Posterior cingulate gyrus (tissue), 11 donors: Measurements from ENCODE around the gene RUFY1.
"Not testable (repeated sequence)": the region's sequence is repeated elsewhere in the genome, so short reads cannot be mapped to it uniquely, and the experiment has no call there.

Experiments used
- DNase-seq, 10 donors: peaks; one replicate each; pipeline versions ENCODE4 v3.0.0 to v3.0.0-alpha.2; 2020 to 2021; ENCODE audit warnings: mixed read lengths in 3 of 10
- intact Hi-C: fragments of 100-400 bp; cut with DNase I; formaldehyde crosslinking; loops from one replicate; pipeline ENCODE4 v1.15.1; 2023

RUFY1 gene

DNA sequence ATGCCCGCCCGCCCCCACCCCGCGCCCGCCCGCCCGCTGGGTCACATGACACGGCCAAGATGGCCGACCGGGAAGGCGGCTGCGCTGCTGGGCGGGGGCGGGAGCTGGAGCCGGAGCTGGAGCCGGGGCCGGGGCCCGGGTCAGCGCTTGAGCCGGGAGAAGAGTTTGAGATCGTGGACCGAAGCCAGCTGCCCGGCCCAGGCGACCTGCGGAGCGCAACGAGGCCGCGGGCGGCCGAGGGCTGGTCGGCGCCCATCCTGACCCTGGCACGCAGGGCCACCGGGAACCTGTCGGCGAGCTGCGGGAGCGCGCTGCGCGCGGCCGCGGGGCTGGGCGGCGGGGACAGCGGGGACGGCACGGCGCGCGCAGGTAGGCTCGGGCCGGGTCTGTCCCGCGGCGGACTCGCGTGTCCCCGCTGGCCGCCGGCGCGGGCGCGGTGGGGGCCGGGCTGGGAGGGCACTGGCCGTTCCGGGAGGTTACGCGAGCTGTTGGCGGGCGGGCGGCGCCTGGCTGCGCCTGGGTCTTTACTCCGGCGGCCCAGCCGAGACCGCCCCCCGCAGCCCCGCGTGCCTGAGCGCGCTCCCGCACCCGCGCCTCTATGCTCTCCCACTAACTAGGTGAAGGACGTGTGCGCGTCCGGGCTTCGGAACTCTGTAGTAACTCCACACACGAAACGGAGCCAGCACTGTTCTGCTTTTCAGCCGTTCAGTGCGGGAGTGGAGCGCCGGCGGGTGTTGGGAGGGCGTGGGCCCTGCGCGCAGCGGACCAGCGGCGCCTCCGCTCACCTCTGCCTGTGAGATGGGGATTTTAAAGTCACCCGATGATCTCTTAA, at the start of gene RUFY1:
Gene RUFY1, plus strand, starts transcription at position 44 of the 832 bp plus-strand sequence. Its CDS starts 16 bp downstream, at position 60.
- DNase-seq, result peak; percentile 62 to 97 (median 78)
- intact Hi-C loops, result loop anchor here (10.0 kb wide), 1 partner anchor 926 kb away; the partner anchor contains the start of gene CLK4

DNA sequence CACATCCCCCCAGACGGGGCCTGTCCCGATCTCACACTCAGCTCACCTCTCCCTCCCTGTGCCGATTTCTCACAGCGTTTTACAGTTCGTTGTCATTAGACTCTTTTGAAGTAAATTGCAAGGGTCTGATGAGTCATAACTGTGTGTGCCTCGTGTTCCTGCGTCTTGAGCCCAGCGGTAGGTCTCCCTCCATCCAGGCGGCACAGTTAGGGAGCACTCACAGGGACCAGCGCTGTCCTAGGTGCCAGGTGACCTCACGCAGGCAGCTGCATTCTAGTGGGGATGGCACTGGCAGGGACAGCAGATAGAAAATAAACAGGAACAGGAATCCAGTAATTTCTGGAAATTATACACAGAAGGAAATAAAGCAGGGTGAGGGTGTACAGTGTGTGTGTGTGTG, 48.4 kb upstream of the RUFY1 start:
- DNase-seq, result not testable (repeated sequence)

GRCh38 chr5:179502420-179502819, 47.9 kb upstream of the RUFY1 start:
- intact Hi-C loops, result not testable (repeated sequence)
- peak in 2 of 10 donors; percentile 9 to 41 for DNase-seq

More for the DNA sequence above, 48.4 kb upstream of the RUFY1 start:
- intact Hi-C loops, result not testable (repeated sequence)

DNA sequence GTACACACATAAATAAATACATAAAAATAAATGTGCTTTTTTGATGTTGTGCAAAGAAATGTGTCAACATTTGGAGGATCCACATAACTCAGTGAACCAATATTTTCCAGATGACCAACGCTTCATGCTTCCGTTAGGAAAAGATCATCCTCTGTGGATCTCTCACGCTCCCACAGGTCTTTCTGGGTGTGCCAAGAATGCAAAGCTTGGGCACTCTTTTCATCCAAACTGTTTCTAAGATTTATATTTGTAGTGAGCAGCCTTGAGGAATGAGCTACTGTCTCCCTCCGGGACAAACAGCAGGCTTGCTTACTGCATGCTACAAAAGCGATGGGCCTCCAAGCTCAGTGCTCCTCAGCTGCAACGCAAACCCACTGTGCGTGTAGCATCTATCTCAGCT, 46.2 kb upstream of the RUFY1 start:
- intact Hi-C loops, result no loop called here
- peak in 1 of 10 donors; percentile 10 for DNase-seq

GRCh38 chr5:179504600-179505396, 45.6 kb upstream of the RUFY1 start:
- peak in 1 of 10 donors; percentile 17 for DNase-seq
- intact Hi-C loops, result no loop called here

DNA sequence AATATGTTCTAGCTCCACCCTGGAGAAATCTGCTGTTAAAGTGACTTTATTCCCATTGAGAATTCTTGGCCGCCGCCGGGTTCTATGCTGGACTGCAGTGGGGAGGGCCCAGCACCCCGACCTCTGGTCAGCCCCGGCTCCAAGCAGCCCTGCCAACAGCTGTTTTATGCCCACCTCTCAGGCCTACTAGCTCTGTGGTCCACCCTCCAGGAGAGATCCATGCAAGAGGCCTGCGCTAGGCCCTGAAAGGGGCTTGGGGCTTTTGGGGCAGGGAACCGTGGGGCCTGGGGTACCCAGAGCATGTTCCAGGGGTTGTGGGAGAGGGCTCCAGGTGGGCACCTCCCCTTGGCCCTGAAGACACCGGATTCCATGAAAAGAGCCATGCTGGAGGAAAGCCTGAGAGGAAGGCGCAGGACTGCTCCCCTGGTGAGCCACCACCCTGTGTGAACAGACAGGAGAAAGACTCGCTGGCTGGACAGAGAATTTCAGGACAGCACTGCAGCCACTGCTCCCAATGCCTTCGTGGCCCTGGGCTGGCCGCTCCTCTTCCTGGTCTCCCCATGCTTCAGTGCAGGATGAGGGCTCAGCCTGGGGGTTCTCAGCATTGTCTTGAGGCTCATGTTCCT, 44.6 kb upstream of the RUFY1 start:
- peak in 1 of 10 donors; percentile 44 for DNase-seq
- intact Hi-C loops, result no loop called here

- intact Hi-C loops, result no loop called here
- no peak for DNase-seq
Observed at GRCh38 chr5:179509239-179509638, 41.1 kb upstream of the RUFY1 start.

DNA sequence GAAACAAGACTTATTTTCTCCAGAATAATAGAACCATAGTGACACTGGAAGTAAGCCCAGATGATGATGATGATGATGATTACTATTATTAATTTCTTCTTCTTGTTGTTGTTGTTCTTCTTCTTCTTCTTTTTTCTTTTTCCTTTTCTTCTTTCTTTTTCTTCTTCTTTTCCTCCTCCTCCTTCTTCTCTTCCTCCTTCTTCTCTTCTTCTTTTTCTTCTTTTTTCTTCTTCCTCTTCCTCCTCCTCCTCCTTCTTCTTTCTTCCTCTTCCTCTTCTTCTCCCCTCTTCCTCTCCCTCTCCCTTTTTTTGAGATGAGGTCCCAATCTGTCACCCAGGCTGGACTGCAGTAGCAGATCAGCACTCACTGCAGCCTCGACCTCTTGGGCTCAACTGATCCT, 40.5 kb upstream of the RUFY1 start:
- DNase-seq, result no peak
- intact Hi-C loops, result no loop called here

DNA sequence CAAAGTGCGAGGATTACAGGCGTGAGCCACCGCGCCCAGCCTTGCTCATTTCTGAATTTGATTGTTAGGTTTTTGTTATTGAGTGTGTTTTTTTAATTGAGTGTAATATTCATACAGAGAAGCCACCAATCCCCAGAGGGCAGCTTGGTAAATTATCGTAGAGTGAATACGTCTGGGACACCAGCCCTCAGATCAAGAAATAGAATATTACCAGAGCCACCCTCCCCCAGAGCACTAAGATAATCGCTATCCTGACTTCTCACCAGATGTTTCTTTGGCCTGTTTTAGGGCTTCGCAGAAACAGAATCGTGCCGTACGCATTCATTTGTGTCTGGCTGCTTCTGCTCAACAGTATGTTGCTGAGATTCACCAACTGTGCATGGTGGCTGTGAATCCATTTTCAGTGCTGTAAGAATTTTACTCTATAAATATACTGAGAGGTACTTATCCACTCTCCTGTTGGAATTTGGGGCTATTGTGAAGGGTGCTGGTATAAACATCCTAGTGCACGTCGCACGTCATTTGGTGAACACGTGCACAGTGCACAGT, 37.8 kb upstream of the RUFY1 start:
- no peak for DNase-seq
- intact Hi-C loops, result no loop called here

DNA sequence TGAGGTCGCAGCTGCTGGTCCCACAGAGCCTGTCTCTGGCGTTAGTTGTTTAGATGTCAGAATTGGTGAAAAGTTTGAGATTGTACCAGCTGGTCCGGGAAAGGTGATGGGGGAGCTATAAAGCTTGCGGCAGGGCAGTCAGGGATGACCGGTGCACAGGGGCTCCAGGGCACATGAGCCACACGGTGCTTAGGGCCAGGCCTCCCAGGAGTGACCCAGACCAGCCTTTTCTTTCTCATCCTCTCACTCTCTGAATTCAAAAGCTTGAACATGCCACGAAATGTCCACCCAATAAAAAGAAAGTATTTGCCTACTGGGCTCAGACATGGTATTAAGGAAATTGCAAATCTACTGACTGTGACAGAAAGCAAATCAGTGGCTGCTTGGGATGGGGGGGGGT, 34.9 kb upstream of the RUFY1 start:
- DNase-seq, intact Hi-C loops: not testable (repeated sequence)

- intact Hi-C loops, result no loop called here
- DNase-seq, result no peak
Observed at GRCh38 chr5:179516221-179516620, 34.1 kb upstream of the RUFY1 start.

- DNase-seq, intact Hi-C loops: not testable (repeated sequence)
Observed at GRCh38 chr5:179517746-179518145, 32.6 kb upstream of the RUFY1 start.

GRCh38 chr5:179518369-179518768, 32.0 kb upstream of the RUFY1 start:
- DNase-seq, intact Hi-C loops: not testable (repeated sequence)

- intact Hi-C loops, DNase-seq: not testable (repeated sequence)
Observed at GRCh38 chr5:179519416-179520070, 30.8 kb upstream of the RUFY1 start.

DNA sequence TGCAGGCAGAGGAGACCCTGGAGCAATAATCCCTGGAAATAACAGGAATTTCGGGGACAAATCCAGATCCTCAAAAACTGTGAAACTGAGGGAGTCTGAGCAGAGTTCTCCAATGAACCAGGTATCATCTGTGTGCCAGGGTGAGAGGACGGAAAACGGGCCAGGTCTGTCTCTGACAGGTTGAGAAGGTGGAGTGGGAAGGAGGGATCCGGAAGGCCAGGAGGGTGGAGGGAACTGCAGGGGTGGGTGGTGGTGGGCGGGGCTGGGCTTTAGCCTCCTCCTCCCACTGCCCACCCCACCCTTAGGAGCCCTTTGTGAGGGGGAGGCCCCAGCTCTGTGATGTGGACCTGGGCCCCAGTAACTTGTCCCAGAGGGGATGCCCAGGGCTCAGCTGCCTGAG, 28.2 kb upstream of the RUFY1 start:
- peak in 1 of 10 donors; percentile 16 for DNase-seq
- intact Hi-C loops, result not testable (repeated sequence)

DNA sequence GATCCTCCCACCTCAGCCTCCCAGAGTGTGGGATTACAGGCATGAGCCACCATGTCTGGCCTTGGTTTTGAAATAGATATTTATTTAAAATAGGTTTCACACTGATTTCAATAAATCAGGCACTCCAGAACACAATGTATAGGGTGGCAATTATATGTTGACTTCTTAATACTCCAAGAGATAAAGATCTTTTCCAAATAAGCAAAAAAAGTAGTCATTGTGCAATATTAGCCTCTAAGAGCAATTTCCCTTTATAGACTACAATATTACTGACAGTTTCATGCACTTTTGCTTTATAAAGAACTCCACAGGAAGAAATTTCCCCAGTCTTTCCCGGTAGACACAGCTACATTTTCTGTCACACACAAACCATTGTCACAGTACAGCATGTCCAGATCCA, 23.4 kb upstream of the RUFY1 start:
- no peak for DNase-seq
- intact Hi-C loops, result no loop called here

- intact Hi-C loops, result no loop called here
- peak in 6 of 10 donors; percentile 22 to 90 (median 64) for DNase-seq
Observed at GRCh38 chr5:179530069-179530998, 20.0 kb upstream of the RUFY1 start.

- DNase-seq, result no peak
- intact Hi-C loops, result no loop called here
Observed at GRCh38 chr5:179533024-179533423, 17.3 kb upstream of the RUFY1 start.

GRCh38 chr5:179533907-179534306, 16.4 kb upstream of the RUFY1 start:
- no peak for DNase-seq

More at GRCh38 chr5:179533907-179534306, 16.4 kb upstream of the RUFY1 start:
- intact Hi-C loops, result no loop called here
